ENCODE measurements around the gene CALR3.
A peak's percentile ranks its signal among the peaks of the same experiment; 100 is the strongest.
"Not testable (repeated sequence)": the region's sequence is repeated elsewhere in the genome, so short reads cannot be mapped to it uniquely, and the experiment has no call there.

The CALR3 gene

GRCh38 chr19:16477311-16477710 lies 18.7 kb downstream of the CALR3 start:
- H3K27ac Mint-ChIP-seq: no peak overlapping the region

DNA sequence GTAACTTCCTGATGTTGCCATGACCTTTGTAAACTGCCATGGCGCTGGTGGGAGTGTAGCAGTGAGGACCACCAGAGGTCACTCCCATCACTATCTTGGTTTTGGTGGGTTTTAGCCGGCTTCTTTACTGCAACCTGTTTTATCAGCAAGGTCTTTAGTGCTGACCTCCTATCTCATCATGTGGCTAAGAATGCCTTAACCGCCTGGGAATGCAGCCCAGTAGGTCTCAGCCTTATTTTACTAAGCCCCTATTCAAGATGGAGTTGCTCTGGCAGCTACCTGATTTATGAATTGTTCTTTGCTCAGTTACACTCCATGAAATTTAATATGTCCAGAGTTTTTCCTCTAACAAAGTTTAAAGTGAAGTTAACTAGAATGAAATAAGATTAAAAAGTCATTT lies 19.6 kb downstream of the CALR3 start:
- Mint-ChIP-seq H3K36me3 (ENCODE audit: low read depth) (no peaks in the 10 kb centered on the region), H3K27ac (no peak overlapping the region), H3K4me3 (no peak overlapping the region), H3K4me1 (peaks cover 4% of the 10 kb centered on the region), H3K9me3 (peaks cover 16% of the 10 kb centered on the region), H3K27me3 (ENCODE audit: low read depth, poor library complexity) (peaks cover 21% of the 10 kb centered on the region)
- TF ChIP-seq, protein P1, sequence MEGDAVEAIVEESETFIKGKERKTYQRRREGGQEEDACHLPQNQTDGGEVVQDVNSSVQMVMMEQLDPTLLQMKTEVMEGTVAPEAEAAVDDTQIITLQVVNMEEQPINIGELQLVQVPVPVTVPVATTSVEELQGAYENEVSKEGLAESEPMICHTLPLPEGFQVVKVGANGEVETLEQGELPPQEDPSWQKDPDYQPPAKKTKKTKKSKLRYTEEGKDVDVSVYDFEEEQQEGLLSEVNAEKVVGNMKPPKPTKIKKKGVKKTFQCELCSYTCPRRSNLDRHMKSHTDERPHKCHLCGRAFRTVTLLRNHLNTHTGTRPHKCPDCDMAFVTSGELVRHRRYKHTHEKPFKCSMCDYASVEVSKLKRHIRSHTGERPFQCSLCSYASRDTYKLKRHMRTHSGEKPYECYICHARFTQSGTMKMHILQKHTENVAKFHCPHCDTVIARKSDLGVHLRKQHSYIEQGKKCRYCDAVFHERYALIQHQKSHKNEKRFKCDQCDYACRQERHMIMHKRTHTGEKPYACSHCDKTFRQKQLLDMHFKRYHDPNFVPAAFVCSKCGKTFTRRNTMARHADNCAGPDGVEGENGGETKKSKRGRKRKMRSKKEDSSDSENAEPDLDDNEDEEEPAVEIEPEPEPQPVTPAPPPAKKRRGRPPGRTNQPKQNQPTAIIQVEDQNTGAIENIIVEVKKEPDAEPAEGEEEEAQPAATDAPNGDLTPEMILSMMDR (IDR thresholded peaks at IDR 0.05): no peak
- DNase-seq: no peak

More at GRCh38 chr19:16477311-16477710, 18.7 kb downstream of the CALR3 start:
- Mint-ChIP-seq H3K4me1 (peaks cover 4% of the 10 kb centered on the region), H3K4me3 (no peak overlapping the region), H3K9me3 (peaks cover 16% of the 10 kb centered on the region), H3K27me3 (ENCODE audit: low read depth, poor library complexity) (peaks cover 21% of the 10 kb centered on the region), H3K36me3 (ENCODE audit: low read depth) (no peaks in the 10 kb centered on the region)
- TF ChIP-seq, protein P1 (IDR thresholded peaks at IDR 0.05): no peak
- no peak for DNase-seq

DNA sequence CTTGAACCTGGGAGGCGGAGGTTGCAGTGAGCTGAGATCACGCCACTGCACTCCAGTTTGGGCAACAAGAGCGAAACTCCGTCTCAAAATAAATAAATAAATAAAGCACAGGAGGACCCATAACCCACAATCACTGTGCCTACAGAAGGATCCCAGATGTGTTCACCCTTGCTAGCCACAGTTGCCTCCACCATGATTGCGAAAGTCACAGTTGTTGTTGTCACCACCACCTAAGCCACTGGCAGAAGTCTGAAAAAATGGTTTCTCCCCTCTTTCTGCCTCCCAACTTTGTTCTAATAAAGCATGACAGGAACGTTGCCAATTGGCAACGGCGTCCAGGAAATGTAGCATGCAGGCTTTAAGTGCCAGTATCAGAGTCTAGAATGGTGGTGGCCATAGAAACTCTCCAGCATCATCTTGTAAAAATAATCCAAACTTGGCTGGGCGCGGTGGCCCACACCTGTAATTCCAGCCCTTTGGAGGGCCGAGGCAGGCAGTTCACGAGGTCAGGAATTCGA lies 22.0 kb downstream of the CALR3 start:
- H3K4me1 Mint-ChIP-seq: peaks cover 27% of the 10 kb centered on the region
- peaks cover 3% of the 10 kb centered on the region for H3K36me3 Mint-ChIP-seq (ENCODE audit: low read depth)
- peaks cover 28% of the 10 kb centered on the region for H3K27me3 Mint-ChIP-seq (ENCODE audit: low read depth, poor library complexity)
- TF ChIP-seq, protein P1 (IDR thresholded peaks at IDR 0.05): no peak
- H3K4me3 Mint-ChIP-seq: no peak overlapping the region
- H3K9me3 Mint-ChIP-seq: peaks cover 16% of the 10 kb centered on the region
- H3K27ac Mint-ChIP-seq: no peak overlapping the region
- DNase-seq: no peak

- no peak for DNase-seq
- Mint-ChIP-seq H3K4me3 (no peak overlapping the region), H3K9me3 (peaks cover 16% of the 10 kb centered on the region), H3K4me1 (peaks cover 36% of the 10 kb centered on the region), H3K27me3 (ENCODE audit: low read depth, poor library complexity) (peaks cover 24% of the 10 kb centered on the region), H3K27ac (no peak overlapping the region), H3K36me3 (ENCODE audit: low read depth) (peaks cover 5% of the 10 kb centered on the region)
- TF ChIP-seq, protein P1 (IDR thresholded peaks at IDR 0.05): no peak
These were observed 23.0 kb downstream of the CALR3 start for GRCh38 chr19:16472992-16473391.

DNA sequence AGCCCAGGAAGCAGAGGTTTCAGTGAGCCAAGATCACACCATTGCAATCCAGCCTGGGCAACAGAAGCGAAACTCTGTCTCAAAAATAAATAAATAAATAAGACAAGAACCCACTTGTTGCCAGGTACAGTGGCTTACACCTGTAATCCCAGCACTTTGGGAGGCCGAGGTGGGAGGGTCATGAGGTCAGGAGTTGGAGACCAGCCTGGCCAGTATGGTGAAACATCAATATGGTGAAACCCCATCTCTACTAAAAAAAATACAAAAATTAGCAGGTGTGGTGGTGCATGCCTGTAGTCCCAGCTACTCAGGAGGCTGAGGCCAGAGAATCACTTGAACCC lies 23.4 kb downstream of the CALR3 start:
- Mint-ChIP-seq H3K4me3 (peak overlapping the region; percentile 81), H3K9me3 (peaks cover 16% of the 10 kb centered on the region), H3K27me3 (ENCODE audit: low read depth, poor library complexity) (peaks cover 24% of the 10 kb centered on the region), H3K4me1 (peaks cover 40% of the 10 kb centered on the region)
- not testable (repeated sequence) for H3K36me3 Mint-ChIP-seq (ENCODE audit: low read depth); DNase-seq; H3K27ac Mint-ChIP-seq

DNA sequence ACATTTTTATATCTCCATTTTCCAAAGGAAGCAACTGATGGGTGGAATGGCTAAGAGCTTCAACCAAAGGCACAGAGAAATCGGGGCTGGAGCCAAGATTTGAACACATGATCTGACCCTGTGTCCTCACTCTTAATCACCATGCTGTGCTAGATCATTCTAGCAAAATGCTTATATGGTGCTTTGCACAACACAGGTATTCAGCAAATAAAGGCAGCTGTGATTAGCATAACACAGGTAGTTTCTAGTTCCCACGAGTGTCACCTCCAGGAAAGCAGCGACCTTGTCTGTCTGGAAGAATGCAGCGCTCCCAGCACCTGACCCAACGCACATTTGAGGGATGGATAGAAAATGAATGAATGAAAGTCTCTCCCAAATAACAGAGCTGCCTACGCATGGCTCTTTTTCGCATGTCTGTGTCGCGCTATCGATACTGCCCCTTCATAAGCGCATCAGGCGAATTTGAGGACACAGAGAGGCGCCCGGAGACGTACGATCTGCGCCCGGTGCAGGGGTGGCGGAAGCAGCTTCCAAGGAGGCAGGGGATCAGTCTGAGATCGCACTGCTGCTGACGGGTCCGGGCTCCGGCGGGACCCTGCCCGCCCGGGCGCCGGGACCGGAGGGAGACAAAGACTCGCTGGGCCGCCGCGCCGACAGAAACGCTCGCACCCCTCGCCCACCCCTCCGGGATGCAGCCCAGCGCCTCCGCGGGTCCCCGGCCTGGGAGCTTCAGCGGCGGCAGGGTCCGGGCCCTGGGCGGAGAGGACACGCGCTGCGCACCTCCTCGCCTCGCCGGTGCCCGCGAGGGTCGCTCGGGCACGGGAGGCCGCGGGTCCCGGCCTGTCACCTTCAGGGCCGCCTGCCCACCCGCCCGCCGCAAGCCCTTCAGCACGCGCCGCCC lies 24.8 kb downstream of the CALR3 start:
- Mint-ChIP-seq H3K27ac (no peak overlapping the region), H3K4me1 (peaks cover 45% of the 10 kb centered on the region), H3K36me3 (ENCODE audit: low read depth) (peaks cover 8% of the 10 kb centered on the region), H3K9me3 (peaks cover 16% of the 10 kb centered on the region), H3K27me3 (ENCODE audit: low read depth, poor library complexity) (peaks cover 24% of the 10 kb centered on the region), H3K4me3 (peak overlapping the region; percentile 93)
- TF ChIP-seq, protein P1 (IDR thresholded peaks at IDR 0.05): no peak
- no peak for DNase-seq

All from nephron progenitor cell (in vitro differentiated cells).